K562 (cell line): Measurements from ENCODE around the gene RBM45. TPM values are rescaled to one million over a fixed set of nuclear protein-coding genes. Genes with fewer than 3 reads are reported as not detected.

Experiments
- BCL6 ChIP-seq: fragments of 250-450 bp; sonication (Bioruptor Pico); IDR thresholded peaks from 2 replicates; pipeline ENCODE4 v1.4.0; 2020
- DEAF1 ChIP-seq: fragments of 450-650 bp; formaldehyde crosslinking; IDR thresholded peaks from 2 replicates; pipeline ENCODE4 v1.4.0; 2020; ENCODE audit warnings: mild to moderate bottlenecking, moderate library complexity
- GABPB2 ChIP-seq: fragments of 250-450 bp; sonication (Bioruptor Pico); conservative IDR thresholded peaks from 2 replicates; pipeline ENCODE4 v1.5.1; 2021; ENCODE audit warnings: mild to moderate bottlenecking
- KLF1 ChIP-seq: fragments of 450-650 bp; IDR thresholded peaks from 2 replicates; pipeline ENCODE4 v1.6.1; 2016; ENCODE audit warnings: missing genetic modification characterization, missing compliant biosample characterization
- MAFK ChIP-seq: IDR thresholded peaks from 2 replicates; pipeline ENCODE4 v1.6.1; 2011; ENCODE audit warnings: low read length, improper control_type of control experiment
- MED1 ChIP-seq: sonication (generic); formaldehyde crosslinking; IDR thresholded peaks from 2 replicates; pipeline ENCODE4 v1.8.1; 2023; ENCODE audit warnings: missing genetic modification reagents, borderline replicate concordance
- NR1H2 ChIP-seq: sonication (generic); formaldehyde crosslinking; IDR thresholded peaks from 2 replicates; pipeline ENCODE4 v1.4.0; 2020; ENCODE audit warnings: mild to moderate bottlenecking, missing genetic modification reagents
- NR2F6 ChIP-seq: fragments of 450-650 bp; formaldehyde crosslinking; IDR thresholded peaks from 2 replicates; pipeline ENCODE4 v1.4.0; 2020; ENCODE audit warnings: mild to moderate bottlenecking
- PRPF4 ChIP-seq: fragments of 200-400 bp; formaldehyde crosslinking; IDR thresholded peaks from one replicate; pipeline ENCODE4 v1.6.1; 2017; ENCODE audit warnings: low read length, low read depth, mild to moderate bottlenecking; ENCODE audit not compliant: insufficient read depth, poor library complexity, severe bottlenecking
- PTBP1 ChIP-seq: fragments of 200-400 bp; formaldehyde crosslinking; IDR thresholded peaks from 2 replicates; pipeline ENCODE4 v1.6.1; 2017; ENCODE audit warnings: low read depth, low read length
- RB1 ChIP-seq: fragments of 450-650 bp; IDR thresholded peaks from 2 replicates; pipeline ENCODE4 v1.6.1; 2017; ENCODE audit warnings: low read depth, mild to moderate bottlenecking
- TCF3 ChIP-seq: sonication (generic); formaldehyde crosslinking; IDR thresholded peaks from 2 replicates; pipeline ENCODE4 v1.4.0; 2020; ENCODE audit warnings: mild to moderate bottlenecking, missing genetic modification reagents
- XRCC4 ChIP-seq: IDR thresholded peaks from one replicate; pipeline ENCODE4 v1.6.1; 2011; ENCODE audit not compliant: insufficient read depth, insufficient read length; ENCODE audit errors: extremely low read depth
- ZBTB40 ChIP-seq, 2 experiments: fragments of 450-650 bp in 1 of 2; sonication (generic) in 1 of 2; formaldehyde crosslinking in 1 of 2; IDR thresholded peaks; 2 replicates each; pipeline versions ENCODE4 v1.7.1 to v1.9.0; 2016 to 2022; ENCODE audit warnings: inconsistent platforms in 1 of 2, mild to moderate bottlenecking in 1 of 2, missing genetic modification reagents in 1 of 2
- ZSCAN32 ChIP-seq: fragments of 450-650 bp; formaldehyde crosslinking; IDR thresholded peaks from 2 replicates; pipeline ENCODE4 v1.4.0; 2020; ENCODE audit warnings: mild to moderate bottlenecking, moderate library complexity
- polyA plus RNA-seq, 8 experiments: library from polyadenylated mRNA; depleted of rRNA in 4 of 8; stranded (reverse) in 5 of 8; unstranded in 3 of 8; fragments of >200 nt; fragmentation: Nextera tagmentation in 2 of 8; fragmentation: Illumina TruSeq in 1 of 8; extraction: Ambion mirVana in 2 of 8; extraction: Trizol in 1 of 8; gene quantifications; 2 replicates each; pipeline versions ENCODE4 v1.2.1 to v1.2.3, GENCODE V29; 2011 to 2014; ENCODE audit warnings: inconsistent platforms in 1 of 8, missing spikeins in 1 of 8
- total RNA-seq, 7 experiments: library from RNA; depleted of rRNA in 6 of 7; stranded (reverse); fragments of >200 nt in 6 of 7; fragmentation: Illumina TruSeq in 2 of 7; extraction: Trizol in 2 of 7; gene quantifications; 2 replicates each; pipeline versions ENCODE4 v1.2.1 to v1.2.3, GENCODE V29; 2011 to 2021; ENCODE audit warnings: low replicate concordance in 1 of 7

The RBM45 gene
- total and polyA plus RNA-seq, 9 of the 15 experiments (the other 6 are each of a cell fraction or from before 2014, with no cell fraction given), result 6.7 to 22.0 (median 15.0) TPM

- TF ChIP-seq DEAF1 (CRISPR knock-in tag) (no peak), TCF3 (CRISPR knock-in tag) (peak; percentile 45; the same call in 1 of the 2 replicates), XRCC4 (no peak), RB1 (no peak; the same call in 1 of the 2 replicates), ZBTB40 (IDR thresholded peaks at IDR 0.05) (no peak; the same call in 1 of the 2 replicates), ZBTB40 (CRISPR knock-in tag; IDR thresholded peaks at IDR 0.05) (no peak; the same call in 1 of the 2 replicates), MED1 (CRISPR knock-in tag) (no peak), GABPB2 (CRISPR knock-in tag) (no peak), NR2F6 (CRISPR knock-in tag) (no peak), ZSCAN32 (no peak), PTBP1 (0 out of 2 replicates have a peak, but pooled peaks have one; percentile 27), MAFK (no peak), NR1H2 (CRISPR knock-in tag) (peak; percentile 64; the same call in 1 of the 2 replicates), KLF1 (tag) (peak; percentile 41; the same call in 1 of the 2 replicates), BCL6 (CRISPR knock-in tag) (no peak), PRPF4 (no peak)
Measured at GRCh38 chr2:178072383-178073301, 39.6 kb upstream of the RBM45 start, which contains the start of gene PDE11A (continued).
